ENCODE results near the gene ANK3. TPM values are rescaled to one million over a fixed set of nuclear protein-coding genes. Genes with fewer than 3 reads are reported as not detected.

Gene ANK3
- total RNA-seq, 1 donor from 2014 or later, result under 0.01 TPM

- no peak for DNase-seq (ENCODE audit: low read depth in 2 of 2)
These were observed 247.6 kb downstream of the ANK3 start for GRCh38 chr10:60141896-60142559.

GRCh38 chr10:60140651-60141632 lies 248.7 kb downstream of the ANK3 start:
- peak in 1 of 2 donors; percentile 9 for DNase-seq (ENCODE audit: low read depth in 2 of 2)

GRCh38 chr10:60139798-60140566 lies 249.7 kb downstream of the ANK3 start:
- peak; percentile 50 to 52 for DNase-seq (ENCODE audit: low read depth in 2 of 2)

GRCh38 chr10:60139290-60139689 lies 250.4 kb downstream of the ANK3 start:
- DNase-seq (ENCODE audit: low read depth in 2 of 2), result no peak

GRCh38 chr10:60138842-60139241 lies 250.8 kb downstream of the ANK3 start:
- no peak for DNase-seq (ENCODE audit: low read depth in 2 of 2)

- no peak for DNase-seq (ENCODE audit: low read depth in 2 of 2)
These were observed 251.6 kb downstream of the ANK3 start for GRCh38 chr10:60138026-60138425.

- no peak for DNase-seq (ENCODE audit: low read depth in 2 of 2)
These were observed 252.2 kb downstream of the ANK3 start for GRCh38 chr10:60137292-60137992.

GRCh38 chr10:60135020-60135419 lies 254.7 kb downstream of the ANK3 start:
- no peak for DNase-seq (ENCODE audit: low read depth in 2 of 2)

- no peak for DNase-seq (ENCODE audit: low read depth in 2 of 2)
These were observed 255.1 kb downstream of the ANK3 start for GRCh38 chr10:60134548-60134947.

GRCh38 chr10:60130130-60130579 lies 259.5 kb downstream of the ANK3 start:
- DNase-seq (ENCODE audit: low read depth in 2 of 2), result no peak

- no peak for DNase-seq (ENCODE audit: low read depth in 2 of 2)
These were observed 263.8 kb downstream of the ANK3 start for GRCh38 chr10:60125895-60126294.

- DNase-seq (ENCODE audit: low read depth in 2 of 2), result no peak
These were observed 265.1 kb downstream of the ANK3 start for GRCh38 chr10:60124536-60124935.

- peak in 1 of 2 donors; percentile 14 for DNase-seq (ENCODE audit: low read depth in 2 of 2)
These were observed 266.0 kb downstream of the ANK3 start for GRCh38 chr10:60123668-60124067.

- DNase-seq (ENCODE audit: low read depth in 2 of 2), result peak in 1 of 2 donors; percentile 68
These were observed 266.5 kb downstream of the ANK3 start for GRCh38 chr10:60123172-60123571.

- no peak for DNase-seq (ENCODE audit: low read depth in 2 of 2)
These were observed 267.5 kb downstream of the ANK3 start for GRCh38 chr10:60122190-60122589.

- peak; percentile 56 to 83 for DNase-seq (ENCODE audit: low read depth in 2 of 2)
These were observed 274.7 kb downstream of the ANK3 start for GRCh38 chr10:60114765-60115586.

- peak in 1 of 2 donors; percentile 24 for DNase-seq (ENCODE audit: low read depth in 2 of 2)
These were observed 278.9 kb downstream of the ANK3 start for GRCh38 chr10:60110739-60111138.

- no peak for DNase-seq (ENCODE audit: low read depth in 2 of 2)
These were observed 282.2 kb downstream of the ANK3 start for GRCh38 chr10:60107308-60107976.

GRCh38 chr10:60105295-60105695 lies 284.4 kb downstream of the ANK3 start:
- no peak for DNase-seq (ENCODE audit: low read depth in 2 of 2)

GRCh38 chr10:60101821-60102220 lies 287.9 kb downstream of the ANK3 start:
- no peak for DNase-seq (ENCODE audit: low read depth in 2 of 2)
